MM.1S (cell line): Measurements from ENCODE around the gene PREP.

Experiments
- DNase-seq: peaks from one replicate; pipeline ENCODE4 v3.0.0-alpha.2; 2015
- H2AFZ ChIP-seq: fragments of 300-600 bp; sonication (generic); 2 replicates; pipeline ENCODE4 v1.6.0; 2016; ENCODE audit warnings: antibody characterized with exemption, low read length
- H3F3A ChIP-seq: fragments of 300-600 bp; sonication (generic); 2 replicates; pipeline ENCODE4 v1.6.1; 2016; ENCODE audit warnings: mild to moderate bottlenecking, antibody characterized with exemption, low read length, moderate library complexity, mixed read lengths; ENCODE audit not compliant: insufficient read depth
- H3K27ac ChIP-seq: fragments of 300-600 bp; sonication (generic); 2 replicates; pipeline ENCODE4 v1.5.1; 2016; ENCODE audit warnings: mild to moderate bottlenecking, low read length
- H3K27me3 ChIP-seq: fragments of 300-600 bp; sonication (generic); replicated peaks from 2 replicates; pipeline ENCODE4 v1.6.0; 2016; ENCODE audit warnings: low read length; ENCODE audit not compliant: insufficient read depth
- H3K36me3 ChIP-seq: fragments of 300-600 bp; sonication (generic); replicated peaks from 2 replicates; pipeline ENCODE4 v1.6.1; 2016; ENCODE audit warnings: mild to moderate bottlenecking, low read length, mixed read lengths; ENCODE audit not compliant: insufficient read depth
- H3K4me1 ChIP-seq: fragments of 300-600 bp; sonication (generic); 2 replicates; pipeline ENCODE4 v1.6.1; 2016; ENCODE audit warnings: low read length, mixed read lengths
- H3K4me2 ChIP-seq: fragments of 300-600 bp; sonication (generic); 2 replicates; pipeline ENCODE4 v1.6.0; 2016; ENCODE audit warnings: low read depth, low read length
- H3K4me3 ChIP-seq: fragments of 300-600 bp; sonication (generic); 2 replicates; pipeline ENCODE4 v1.5.1; 2016; ENCODE audit warnings: low read length, mixed read lengths
- H3K79me2 ChIP-seq: fragments of 300-600 bp; sonication (generic); 2 replicates; pipeline ENCODE4 v1.6.1; 2016; ENCODE audit warnings: mixed run types, low read length, mixed read lengths
- H3K9ac ChIP-seq: fragments of 300-600 bp; sonication (generic); 2 replicates; pipeline ENCODE4 v1.6.1; 2016; ENCODE audit warnings: low read length, mixed read lengths
- H3K9me2 ChIP-seq: fragments of 300-600 bp; sonication (generic); replicated peaks from 2 replicates; pipeline ENCODE4 v1.6.1; 2016; ENCODE audit warnings: mild to moderate bottlenecking, low read length, mixed read lengths; ENCODE audit not compliant: insufficient read depth
- H3K9me3 ChIP-seq: fragments of 300-600 bp; sonication (generic); replicated peaks from 2 replicates; pipeline ENCODE4 v1.6.1; 2016; ENCODE audit warnings: mild to moderate bottlenecking, low read length, mixed read lengths; ENCODE audit not compliant: insufficient read depth
- H4K20me1 ChIP-seq: fragments of 300-600 bp; sonication (generic); 2 replicates; pipeline ENCODE4 v1.6.1; 2016; ENCODE audit warnings: mild to moderate bottlenecking, low read length, moderate library complexity, mixed read lengths; ENCODE audit not compliant: insufficient read depth
- EZH2 ChIP-seq: fragments of 300-600 bp; sonication (generic); optimal IDR thresholded peaks from 2 replicates; pipeline ENCODE3; 2017; ENCODE audit warnings: low read depth, mild to moderate bottlenecking, antibody characterized with exemption, low read length, mixed read lengths
- EZH2phosphoT487 ChIP-seq: fragments of 300-600 bp; sonication (generic); IDR thresholded peaks from 2 replicates; pipeline ENCODE4 v1.6.1; 2018; ENCODE audit warnings: antibody characterized with exemption, low read length
- TF ChIP-seq, protein P1 (sequence below): fragments of 300-600 bp; sonication (generic); IDR thresholded peaks from 2 replicates; pipeline ENCODE4 v1.5.1; 2016; ENCODE audit warnings: antibody characterized with exemption, low read length, mixed read lengths

Gene PREP

DNA sequence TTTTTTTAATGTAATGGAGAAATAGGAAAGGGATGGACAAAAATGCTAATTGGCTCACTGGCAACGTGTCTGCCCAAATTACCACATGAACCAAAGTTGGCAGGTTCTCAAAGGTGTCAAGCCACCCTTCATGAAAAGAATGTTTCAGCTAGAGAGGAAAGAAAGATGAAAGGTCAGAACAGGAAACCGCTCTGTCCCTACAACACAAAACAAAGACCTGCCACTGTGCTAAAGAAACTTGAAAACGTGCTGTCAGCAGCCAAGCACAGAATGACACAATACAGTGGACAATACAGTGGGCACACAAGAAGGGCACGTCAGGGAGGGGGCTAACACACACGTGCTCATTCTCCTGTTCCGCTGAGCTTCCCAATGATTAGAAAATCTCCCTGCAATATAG is 4.9 kb downstream of the PREP start:
- H3K9me2 ChIP-seq: no peaks in the 10 kb centered on the region
- H3K9ac ChIP-seq: no peak overlapping the region
- no peaks in the 10 kb centered on the region for H3K9me3 ChIP-seq
- no peaks in the 10 kb centered on the region for H4K20me1 ChIP-seq
- DNase-seq: no peak
- no peak overlapping the region for H3K27ac ChIP-seq
- no peak overlapping the region for H3K4me2 ChIP-seq
- no peak overlapping the region for H2AFZ ChIP-seq
- H3K4me1 ChIP-seq: peaks cover 12% of the 10 kb centered on the region
- H3K4me3 ChIP-seq: no peak overlapping the region
- no peaks in the 10 kb centered on the region for H3K36me3 ChIP-seq
- TF ChIP-seq, protein P1, sequence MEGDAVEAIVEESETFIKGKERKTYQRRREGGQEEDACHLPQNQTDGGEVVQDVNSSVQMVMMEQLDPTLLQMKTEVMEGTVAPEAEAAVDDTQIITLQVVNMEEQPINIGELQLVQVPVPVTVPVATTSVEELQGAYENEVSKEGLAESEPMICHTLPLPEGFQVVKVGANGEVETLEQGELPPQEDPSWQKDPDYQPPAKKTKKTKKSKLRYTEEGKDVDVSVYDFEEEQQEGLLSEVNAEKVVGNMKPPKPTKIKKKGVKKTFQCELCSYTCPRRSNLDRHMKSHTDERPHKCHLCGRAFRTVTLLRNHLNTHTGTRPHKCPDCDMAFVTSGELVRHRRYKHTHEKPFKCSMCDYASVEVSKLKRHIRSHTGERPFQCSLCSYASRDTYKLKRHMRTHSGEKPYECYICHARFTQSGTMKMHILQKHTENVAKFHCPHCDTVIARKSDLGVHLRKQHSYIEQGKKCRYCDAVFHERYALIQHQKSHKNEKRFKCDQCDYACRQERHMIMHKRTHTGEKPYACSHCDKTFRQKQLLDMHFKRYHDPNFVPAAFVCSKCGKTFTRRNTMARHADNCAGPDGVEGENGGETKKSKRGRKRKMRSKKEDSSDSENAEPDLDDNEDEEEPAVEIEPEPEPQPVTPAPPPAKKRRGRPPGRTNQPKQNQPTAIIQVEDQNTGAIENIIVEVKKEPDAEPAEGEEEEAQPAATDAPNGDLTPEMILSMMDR: no peak
- peaks cover 52% of the 10 kb centered on the region for H3K79me2 ChIP-seq
- no peaks in the 10 kb centered on the region for H3K27me3 ChIP-seq
- H3F3A ChIP-seq: no peaks in the 10 kb centered on the region

- no peaks in the 10 kb centered on the region for H3K9me2 ChIP-seq
- H2AFZ ChIP-seq: no peak overlapping the region
- H3K4me2 ChIP-seq: no peak overlapping the region
- no peaks in the 10 kb centered on the region for H4K20me1 ChIP-seq
- no peak overlapping the region for H3K9ac ChIP-seq
- TF ChIP-seq EZH2 (no peak), EZH2phosphoT487 (no peak)
- TF ChIP-seq, protein P1: no peak
- H3K27me3 ChIP-seq: no peaks in the 10 kb centered on the region
- no peaks in the 10 kb centered on the region for H3K79me2 ChIP-seq
- H3K27ac ChIP-seq: no peak overlapping the region
- DNase-seq: no peak
- H3K4me3 ChIP-seq: no peak overlapping the region
- no peaks in the 10 kb centered on the region for H3K9me3 ChIP-seq
- H3K36me3 ChIP-seq: no peaks in the 10 kb centered on the region
- no peaks in the 10 kb centered on the region for H3K4me1 ChIP-seq
- no peaks in the 10 kb centered on the region for H3F3A ChIP-seq
These were observed 11.2 kb downstream of the PREP start for GRCh38 chr6:105391705-105392104.

GRCh38 chr6:105389543-105389942 is 13.3 kb downstream of the PREP start:
- TF ChIP-seq EZH2phosphoT487: no peak
- TF ChIP-seq, protein P1: no peak
- TF ChIP-seq EZH2: no peak
- H4K20me1 ChIP-seq: no peaks in the 10 kb centered on the region
- no peaks in the 10 kb centered on the region for H3F3A ChIP-seq
- no peak for DNase-seq
- no peak overlapping the region for H3K4me3 ChIP-seq
- no peak overlapping the region for H3K9ac ChIP-seq
- no peaks in the 10 kb centered on the region for H3K79me2 ChIP-seq
- H3K27ac ChIP-seq: no peak overlapping the region
- no peaks in the 10 kb centered on the region for H3K9me3 ChIP-seq
- no peaks in the 10 kb centered on the region for H3K36me3 ChIP-seq
- no peaks in the 10 kb centered on the region for H3K9me2 ChIP-seq
- no peaks in the 10 kb centered on the region for H3K4me1 ChIP-seq
- no peaks in the 10 kb centered on the region for H3K27me3 ChIP-seq
- no peak overlapping the region for H2AFZ ChIP-seq
- H3K4me2 ChIP-seq: no peak overlapping the region
